ENCODE data around the gene CAMK2A.
"Not testable (repeated sequence)": the region's sequence is repeated elsewhere in the genome, so short reads cannot be mapped to it uniquely, and the experiment has no call there.

Gene CAMK2A

GRCh38 chr5:150254363-150254762 is 35.2 kb downstream of the CAMK2A start:
- no peak for DNase-seq (ENCODE audit: low read depth)

- no peak for DNase-seq (ENCODE audit: low read depth)
These were observed 36.0 kb downstream of the CAMK2A start for GRCh38 chr5:150253416-150254208.

GRCh38 chr5:150252489-150252888 is 37.1 kb downstream of the CAMK2A start:
- no peak for DNase-seq (ENCODE audit: low read depth)

GRCh38 chr5:150251504-150251903 is 38.1 kb downstream of the CAMK2A start:
- no peak for DNase-seq (ENCODE audit: low read depth)

GRCh38 chr5:150249744-150250143 is 39.8 kb downstream of the CAMK2A start:
- DNase-seq (ENCODE audit: low read depth), result no peak

- DNase-seq (ENCODE audit: low read depth), result no peak
These were observed 40.6 kb downstream of the CAMK2A start for GRCh38 chr5:150248946-150249345.

- DNase-seq (ENCODE audit: low read depth), result not testable (repeated sequence)
These were observed 41.1 kb downstream of the CAMK2A start for GRCh38 chr5:150248493-150248892.

GRCh38 chr5:150247726-150248125 is 41.8 kb downstream of the CAMK2A start:
- DNase-seq (ENCODE audit: low read depth), result no peak

GRCh38 chr5:150246835-150247234 is 42.7 kb downstream of the CAMK2A start:
- no peak for DNase-seq (ENCODE audit: low read depth)

- DNase-seq (ENCODE audit: low read depth), result no peak
These were observed 43.1 kb downstream of the CAMK2A start for GRCh38 chr5:150246429-150246828.

GRCh38 chr5:150245808-150246207 is 43.8 kb downstream of the CAMK2A start:
- DNase-seq (ENCODE audit: low read depth), result no peak

GRCh38 chr5:150245111-150245789 is 44.3 kb downstream of the CAMK2A start:
- no peak for DNase-seq (ENCODE audit: low read depth)

- no peak for DNase-seq (ENCODE audit: low read depth)
These were observed 45.4 kb downstream of the CAMK2A start for GRCh38 chr5:150244209-150244608.

- no peak for DNase-seq (ENCODE audit: low read depth)
These were observed 46.0 kb downstream of the CAMK2A start for GRCh38 chr5:150243590-150243989.

- no peak for DNase-seq (ENCODE audit: low read depth)
These were observed 47.2 kb downstream of the CAMK2A start for GRCh38 chr5:150242251-150242894.

GRCh38 chr5:150241298-150242160 is 48.0 kb downstream of the CAMK2A start:
- DNase-seq (ENCODE audit: low read depth), result no peak

- no peak for DNase-seq (ENCODE audit: low read depth)
These were observed 49.8 kb downstream of the CAMK2A start for GRCh38 chr5:150239794-150240122.

- DNase-seq (ENCODE audit: low read depth), result no peak
These were observed 50.3 kb downstream of the CAMK2A start for GRCh38 chr5:150239099-150239793.

GRCh38 chr5:150238646-150239045 is 50.9 kb downstream of the CAMK2A start:
- DNase-seq (ENCODE audit: low read depth), result no peak

GRCh38 chr5:150236981-150237754 is 52.4 kb downstream of the CAMK2A start:
- no peak for DNase-seq (ENCODE audit: low read depth)

GRCh38 chr5:150236313-150236712 is 53.3 kb downstream of the CAMK2A start:
- no peak for DNase-seq (ENCODE audit: low read depth)
